SK-N-SH (cell line): ENCODE results near the gene MEGF10. TPM values are rescaled to one million over a fixed set of nuclear protein-coding genes. Genes with fewer than 3 reads are reported as not detected.

Experiments used
- CTCF ChIA-PET: fragments of 300-600, 350-600 bp; formaldehyde crosslinking; extraction: SDS; loops from one replicate; lab custom pipeline; 2021; lab: Yijun Ruan, JAX
- POLR2A ChIA-PET: fragments of 350-600 bp; sonication (Branson Sonifier 250); formaldehyde crosslinking; extraction: SDS; loops from one replicate; lab custom pipeline; 2020; ENCODE audit warnings: antibody characterized with exemption, inconsistent platforms; lab: Yijun Ruan, JAX
- DNase-seq: peaks from one replicate; pipeline ENCODE4 v3.0.0; 2012
- H2AFZ ChIP-seq: fragments of 200-600 bp; sonication (generic); 2 replicates; pipeline ENCODE4 v1.8.1; 2016; ENCODE audit warnings: antibody characterized with exemption, mild to moderate bottlenecking, low read depth
- H3F3A ChIP-seq: fragments of 200-600 bp; sonication (generic); replicated peaks from 2 replicates; pipeline ENCODE3; 2016; ENCODE audit warnings: antibody characterized with exemption, mild to moderate bottlenecking; ENCODE audit not compliant: insufficient read depth
- H3K27ac ChIP-seq, 2 experiments: fragments of 200-500 bp in 1 of 2; fragments of 200-600 bp in 1 of 2; sonication (Bioruptor generic) in 1 of 2; sonication (generic), shearing (Covaris generic) in 1 of 2; 2 replicates each; pipeline versions ENCODE4 v1.5.1 to v1.6.1; 2014 to 2016; ENCODE audit warnings: low read depth in 2 of 2, inconsistent platforms in 1 of 2, low read length in 1 of 2, mild to moderate bottlenecking in 1 of 2, mixed read lengths in 1 of 2
- H3K27me3 ChIP-seq: fragments of 200-600 bp; sonication (generic), shearing (Covaris generic); 2 replicates; pipeline ENCODE4 v1.6.1; 2016; ENCODE audit warnings: mixed run types; ENCODE audit not compliant: insufficient read depth
- H3K36me3 ChIP-seq, 2 experiments: fragments of 200-500 bp in 1 of 2; fragments of 200-600 bp in 1 of 2; sonication (Bioruptor generic) in 1 of 2; sonication (generic) in 1 of 2; replicated peaks in 1 of 2; 2 replicates each; pipeline versions ENCODE3 to v1.5.1; 2014 to 2016; ENCODE audit warnings: low read length in 1 of 2, mild to moderate bottlenecking in 1 of 2; ENCODE audit not compliant: insufficient read depth in 2 of 2, control insufficient read depth in 1 of 2
- H3K4me1 ChIP-seq, 2 experiments: fragments of 200-500 bp in 1 of 2; fragments of 200-600 bp in 1 of 2; sonication (Bioruptor generic) in 1 of 2; sonication (generic), shearing (Covaris generic) in 1 of 2; 2 replicates each; pipeline versions ENCODE4 v1.5.1 to v1.6.1; 2014 to 2016; ENCODE audit warnings: low read depth in 1 of 2, low read length in 1 of 2, mixed run types in 1 of 2; ENCODE audit not compliant: insufficient read depth in 2 of 2, control insufficient read depth in 1 of 2
- H3K4me2 ChIP-seq: fragments of 200-600 bp; sonication (generic), shearing (Covaris generic); 2 replicates; pipeline ENCODE4 v1.6.1; 2017; ENCODE audit warnings: mixed run types
- H3K4me3 ChIP-seq, 2 experiments: fragments of 200-500 bp in 1 of 2; fragments of 200-600 bp in 1 of 2; sonication (Bioruptor generic) in 1 of 2; sonication (generic), shearing (Covaris generic) in 1 of 2; 2 replicates each; pipeline versions ENCODE4 v1.5.1 to v1.8.1; 2014 to 2016; ENCODE audit warnings: low read depth in 2 of 2, inconsistent platforms in 1 of 2, low read length in 1 of 2, mild to moderate bottlenecking in 1 of 2, mixed read lengths in 1 of 2, moderate library complexity in 1 of 2
- H3K79me2 ChIP-seq: fragments of 200-600 bp; sonication (generic); 2 replicates; pipeline ENCODE4 v1.8.1; 2017; ENCODE audit warnings: mild to moderate bottlenecking; ENCODE audit not compliant: insufficient read depth
- H3K9ac ChIP-seq: fragments of 200-600 bp; sonication (generic); 2 replicates; pipeline ENCODE4 v1.6.1; 2017; ENCODE audit warnings: mixed run types
- H3K9me2 ChIP-seq: fragments of 200-600 bp; sonication (generic); 2 replicates; pipeline ENCODE4 v1.6.1; 2017; ENCODE audit warnings: mixed run types
- H3K9me3 ChIP-seq: fragments of 200-600 bp; sonication (generic); 2 replicates; pipeline ENCODE4 v1.6.1; 2017; ENCODE audit warnings: mixed run types, mild to moderate bottlenecking, moderate library complexity
- H4K20me1 ChIP-seq: fragments of 200-600 bp; sonication (generic); 2 replicates; pipeline ENCODE4 v1.6.1; 2017; ENCODE audit warnings: mild to moderate bottlenecking, mixed run types; ENCODE audit not compliant: insufficient read depth
- CTCF ChIP-seq: fragments of 200-600 bp; sonication (generic); IDR thresholded peaks from 2 replicates; pipeline ENCODE4 v1.6.1; 2017; ENCODE audit warnings: antibody characterized with exemption, mild to moderate bottlenecking, moderate library complexity
- FOXJ3 ChIP-seq: sonication (generic); formaldehyde crosslinking; IDR thresholded peaks from 2 replicates; pipeline ENCODE4 v1.5.1; 2020; ENCODE audit warnings: mild to moderate bottlenecking, missing genetic modification reagents
- GABPA ChIP-seq: IDR thresholded peaks from 2 replicates; pipeline ENCODE4 v1.4.0; 2012; ENCODE audit warnings: low read depth, mild to moderate bottlenecking
- IRF3 ChIP-seq: fragments of 150-350 bp; IDR thresholded peaks from 2 replicates; pipeline ENCODE4 v1.6.1; 2016; ENCODE audit warnings: mild to moderate bottlenecking, low read depth, low read length
- MAX ChIP-seq: IDR thresholded peaks from 2 replicates; pipeline ENCODE4 v1.4.0; 2012; ENCODE audit warnings: low read depth
- PBX3 ChIP-seq: IDR thresholded peaks from 2 replicates; pipeline ENCODE4; 2012
- TCF12 ChIP-seq: IDR thresholded peaks from 2 replicates; pipeline ENCODE4 v1.4.0; 2012
- USF1 ChIP-seq: IDR thresholded peaks from 2 replicates; pipeline ENCODE4 v1.4.0; 2012; ENCODE audit warnings: low read depth, borderline replicate concordance
- YY1 ChIP-seq: IDR thresholded peaks from 2 replicates; pipeline ENCODE4 v1.4.0; 2012; ENCODE audit warnings: low read depth, mild to moderate bottlenecking
- ZBTB33 ChIP-seq: IDR thresholded peaks from 2 replicates; pipeline ENCODE4 v1.4.0; 2012; ENCODE audit warnings: low read depth, borderline replicate concordance
- WGBS: methylation state at CpG from one replicate; pipeline ENCODE4 v1.1.6; 2017; ENCODE audit warnings: low lambda C conversion rate; 5-methylcytosine and 5-hydroxymethylcytosine counted together
- polyA plus RNA-seq, 3 experiments: library from polyadenylated mRNA; depleted of rRNA; stranded (reverse); fragments of >200 nt; gene quantifications; 2 replicates each; pipeline ENCODE4 v1.2.3, GENCODE V29; 2012
- small RNA-seq, 7 experiments: library from RNA; depleted of rRNA; stranded (forward); fragments of <200 nt; gene quantifications; one replicate each; pipeline ENCODE3, GENCODE V24; 2012

MEGF10 gene
- polyA plus RNA-seq, 1 of the 3 experiments (the other 2 are of a cell fraction): 1.1 TPM

- Histone ChIP-seq H2AFZ (no peak overlapping the region), H3F3A (no peaks in the 10 kb centered on the region), H3K27me3 (no peaks in the 10 kb centered on the region; the same call in 1 of the 2 replicates), H3K79me2 (no peaks in the 10 kb centered on the region), H3K36me3 (no peaks in the 10 kb centered on the region), H3K4me1 (no peaks in the 10 kb centered on the region), H3K4me2 (no peak overlapping the region), H3K4me3 (no peak overlapping the region), H4K20me1 (no peaks in the 10 kb centered on the region), H3K27ac (no peak overlapping the region), H3K9ac (no peak overlapping the region), H3K9me3 (no peaks in the 10 kb centered on the region), H3K9me2 (no peaks in the 10 kb centered on the region)
- ChIA-PET POLR2A (interaction anchor here (0.9 kb wide), 1 partner anchor 8 kb away, joined by 3 read pairs; the partner anchor contains the start of gene PRRC1), CTCF (interaction anchor here (0.9 to 6.0 kb wide), 3 partner anchors 10 to 16 kb away, joined by 3 to 46 read pairs (median 4); no protein-coding TSS in a partner anchor)
- TF ChIP-seq TCF12 (no peak), ZBTB33 (no peak), FOXJ3 (CRISPR knock-in tag) (no peak), PBX3 (no peak), YY1 (no peak), MAX (no peak), IRF3 (no peak), GABPA (no peak), USF1 (no peak), CTCF (no peak)
- 56% methylated on average over 2 of the region's 2 CpGs for WGBS
- DNase-seq: no peak
Measured at GRCh38 chr5:127508644-127509373, 218.2 kb downstream of the MEGF10 start.

Small RNA genes lying within 50 kb of the gene (small RNA-seq; reads per million reads assigned to genes)
- 0 reads per million in 7 experiments for gene AC010424.1

Other genes starting within 250 kb of the MEGF10 start
- gene C5orf63, start 217.3 kb upstream of the MEGF10 start, polyA plus RNA-seq (2012; rRNA removed): 3.6 and 4.9 TPM in 2 replicates
- gene PRRC1, start 226.8 kb downstream of the MEGF10 start, polyA plus RNA-seq (2012; rRNA removed): 26.6 and 34.2 TPM in 2 replicates